ENCODE results near the gene GLI3. TPM values are rescaled to one million over a fixed set of nuclear protein-coding genes. Genes with fewer than 3 reads are reported as not detected.

The GLI3 gene
- total RNA-seq, 4 donors from 2014 or later, result 3.0 to 9.0 (median 4.2) TPM

GRCh38 chr7:41964183-41964753 lies 272.7 kb downstream of the GLI3 start:
- Histone ChIP-seq H3K4me1 (no peaks in the 10 kb centered on the region), H3K9me3 (no peaks in the 10 kb centered on the region), H3K36me3 (peaks cover 6 to 50% (median 10%) of the 10 kb centered on the region in 3 donors), H3K27ac (no peak overlapping the region), H3K27me3 (no peaks in the 10 kb centered on the region), H3K4me3 (no peak overlapping the region)
- TF ChIP-seq CTCF (IDR thresholded peaks at IDR 0.05) (no peak), POLR2A (IDR thresholded peaks at IDR 0.05) (no peak)
- intact Hi-C loops (cut with DNase I), result no loop called here
- DNase-seq, result no peak
- WGBS, 2 donors, result 86 to 90% methylated on average over 5 to 13 of the region's 16 CpGs

- Histone ChIP-seq H3K27ac (peak overlapping the region in 2 of 4 donors; percentile 16 to 58), H3K9me3 (no peaks in the 10 kb centered on the region), H3K36me3 (no peaks in the 10 kb centered on the region), H3K4me1 (peaks cover 22 to 32% (median 29%) of the 10 kb centered on the region in 3 donors), H3K27me3 (peaks cover 0 to 8% (median 0%) of the 10 kb centered on the region in 4 donors), H3K4me3 (peak overlapping the region in 2 of 4 donors; percentile 11 to 16)
- WGBS, 2 donors, result 35 to 52% methylated on average over 6 to 10 of the region's 10 CpGs
- DNase-seq, result no peak
- intact Hi-C loops (cut with DNase I), result loop anchor here (10.0 kb wide), 1 partner anchor 888 kb away; no protein-coding TSS in a partner anchor
- TF ChIP-seq POLR2A (IDR thresholded peaks at IDR 0.05) (no peak), CTCF (IDR thresholded peaks at IDR 0.05) (no peak)
Observed at GRCh38 chr7:41956705-41957104, 280.3 kb downstream of the GLI3 start.

GRCh38 chr7:41955893-41956675 lies 280.9 kb downstream of the GLI3 start:
- peak overlapping the region in 2 of 4 donors; percentile 11 to 16 for H3K4me3 ChIP-seq
- H3K27me3 ChIP-seq, result peaks cover 0 to 8% (median 0%) of the 10 kb centered on the region in 4 donors
- no peaks in the 10 kb centered on the region for H3K36me3 ChIP-seq
- no peaks in the 10 kb centered on the region for H3K9me3 ChIP-seq
- TF ChIP-seq CTCF (IDR thresholded peaks at IDR 0.05) (no peak), POLR2A (IDR thresholded peaks at IDR 0.05) (no peak)
- WGBS, 2 donors, result 5 to 23% methylated on average over 11 to 12 of the region's 16 CpGs
- peak overlapping the region in 3 of 4 donors; percentile 16 to 60 (median 48) for H3K27ac ChIP-seq
- intact Hi-C loops (cut with DNase I), result loop anchor here (10.0 kb wide), 1 partner anchor 889 kb away; no protein-coding TSS in a partner anchor
- H3K4me1 ChIP-seq, result peaks cover 22 to 32% (median 29%) of the 10 kb centered on the region in 3 donors
- DNase-seq, result peak; percentile 36

- Histone ChIP-seq H3K4me1 (peaks cover 22 to 32% (median 29%) of the 10 kb centered on the region in 3 donors), H3K36me3 (no peaks in the 10 kb centered on the region), H3K4me3 (no peak overlapping the region), H3K9me3 (no peaks in the 10 kb centered on the region), H3K27ac (peak overlapping the region in 3 of 4 donors; percentile 1 to 60 (median 48)), H3K27me3 (peaks cover 0 to 8% (median 0%) of the 10 kb centered on the region in 4 donors)
- DNase-seq, result no peak
- intact Hi-C loops (cut with DNase I), result loop anchor here (10.0 kb wide), 1 partner anchor 889 kb away; no protein-coding TSS in a partner anchor
- WGBS, 2 donors, result 24 to 25% methylated on average over 3 of the region's 3 CpGs
- no peak for TF ChIP-seq POLR2A (IDR thresholded peaks at IDR 0.05)
- TF ChIP-seq CTCF (IDR thresholded peaks at IDR 0.05), result no peak
Observed at GRCh38 chr7:41955451-41955850, 281.6 kb downstream of the GLI3 start.

GRCh38 chr7:41954976-41955375 lies 282.0 kb downstream of the GLI3 start:
- H3K4me3 ChIP-seq, result no peak overlapping the region
- no peaks in the 10 kb centered on the region for H3K36me3 ChIP-seq
- WGBS, 2 donors, result 54% methylated on average over 2 of the region's 2 CpGs
- peak overlapping the region in 1 of 4 donors; percentile 60 for H3K27ac ChIP-seq
- DNase-seq, result no peak
- no peaks in the 10 kb centered on the region for H3K9me3 ChIP-seq
- TF ChIP-seq CTCF (IDR thresholded peaks at IDR 0.05) (no peak), POLR2A (IDR thresholded peaks at IDR 0.05) (no peak)
- peaks cover 0 to 8% (median 0%) of the 10 kb centered on the region in 4 donors for H3K27me3 ChIP-seq
- intact Hi-C loops (cut with DNase I), result loop anchor here (10.0 kb wide), 1 partner anchor 890 kb away; no protein-coding TSS in a partner anchor
- H3K4me1 ChIP-seq, result peaks cover 22 to 32% (median 29%) of the 10 kb centered on the region in 3 donors
